ENCODE results near the gene UCP3. TPM values are rescaled to one million over a fixed set of nuclear protein-coding genes. Genes with fewer than 3 reads are reported as not detected.

The UCP3 gene
- under 0.01 TPM in 1 of 2 replicates, not detected in the other for total RNA-seq

GRCh38 chr11:74008373-74009229 is at the start of gene UCP3:
UCP3 (minus strand) TSS chr11:74009085; CDS start chr11:74007042, 2,043 bp downstream.

GRCh38 chr11:73982595-73982989 is 26.3 kb downstream of the UCP3 start, which contains the start of gene UCP2:
UCP2 (minus strand) TSS chr11:73982843; CDS start chr11:73978378, 4,465 bp downstream.

GRCh38 chr11:73950869-73951710 is 57.8 kb downstream of the UCP3 start, which contains the start of gene DNAJB13:
DNAJB13 (plus strand) TSS chr11:73951026; CDS start chr11:73951070, 44 bp downstream.

Other genes starting within 250 kb of the UCP3 start
- 83.6 and 106 TPM in 2 replicates for gene RAB6A, start 248.0 kb downstream of the UCP3 start, total RNA-seq
- 19.6 and 30.1 TPM in 2 replicates for gene MRPL48, start 221.2 kb downstream of the UCP3 start, total RNA-seq
- gene COA4, start 132.2 kb downstream of the UCP3 start, total RNA-seq: 80.6 and 97.2 TPM in 2 replicates
- gene PAAF1, start 132.1 kb downstream of the UCP3 start, total RNA-seq: 7.6 and 26.2 TPM in 2 replicates
- gene DNAJB13, start 58.1 kb downstream of the UCP3 start, total RNA-seq: not detected in 2 replicates
- 2.7 and 13.0 TPM in 2 replicates for gene UCP2, start 26.2 kb downstream of the UCP3 start, total RNA-seq
- 8.0 and 12.4 TPM in 2 replicates for gene C2CD3, start 161.9 kb upstream of the UCP3 start, total RNA-seq
- 44.0 and 45.0 TPM in 2 replicates for gene PPME1, start 162.2 kb upstream of the UCP3 start, total RNA-seq